Measurements from ENCODE around the gene CYP3A4.

- no peak for TF ChIP-seq CTCF (IDR thresholded peaks at IDR 0.05; ENCODE audit: low read depth, low read length)
- TF ChIP-seq POLR2A (IDR thresholded peaks at IDR 0.05; ENCODE audit: extremely low read depth, insufficient read length): no peak
- TF ChIP-seq MAX (IDR thresholded peaks at IDR 0.05; ENCODE audit: low read depth, low read length): no peak
Observed at GRCh38 chr7:99824091-99824490, 40.1 kb upstream of the CYP3A4 start.

Data from NB4 (cell line).